Lower leg skin (tissue), 4 donors: ENCODE results near the gene SCG5. TPM values are rescaled to one million over a fixed set of nuclear protein-coding genes. Genes with fewer than 3 reads are reported as not detected.

Experiments used
- DNase-seq, 2 donors: peaks; one replicate each; pipeline ENCODE4 v3.0.0-alpha.2; 2019; ENCODE audit warnings: low spot score in 2 of 2
- H3K4me3 ChIP-seq: fragments of 200-600 bp; sonication (generic); 2 replicates; pipeline ENCODE4 v1.5.1; 2017; ENCODE audit warnings: mild to moderate bottlenecking, low read depth; ENCODE audit not compliant: poor library complexity, severe bottlenecking
- CTCF ChIP-seq, 3 donors: fragments of 450-650 bp; IDR thresholded peaks; one replicate each; pipeline ENCODE4 v1.5.1; 2016; ENCODE audit warnings: antibody characterized with exemption in 3 of 3, mild to moderate bottlenecking in 3 of 3, moderate library complexity in 2 of 3
- POLR2A ChIP-seq, 2 donors: fragments of 450-650 bp; IDR thresholded peaks; one replicate each; pipeline ENCODE4 v1.6.1; 2016 to 2017; ENCODE audit warnings: antibody characterized with exemption in 2 of 2, mild to moderate bottlenecking in 1 of 2, moderate library complexity in 1 of 2
- WGBS, 2 donors: methylation state at CpG; one replicate each; pipeline ENCODE4 v1.1.5; 2018; 5-methylcytosine and 5-hydroxymethylcytosine counted together
- intact Hi-C: fragments of 100-400 bp; cut with DNase I; formaldehyde crosslinking; loops from one replicate; pipeline ENCODE4 v1.15.0; 2023; ENCODE audit warnings: low total_unique reads
- total RNA-seq, 4 donors: library from RNA; depleted of rRNA; stranded (reverse); fragments of >200 nt; gene quantifications; one replicate each; pipeline ENCODE4 v1.1.0, GENCODE V29; 2016

The SCG5 gene
- total RNA-seq, 4 donors from 2014 or later, result 0.61 to 1.9 (median 1.1) TPM

GRCh38 chr15:32649342-32649741 lies 7.8 kb downstream of the SCG5 start:
- DNase-seq, result no peak
- H3K4me3 ChIP-seq, result no peak overlapping the region
- TF ChIP-seq CTCF (IDR thresholded peaks at IDR 0.05) (no peak), POLR2A (IDR thresholded peaks at IDR 0.05) (no peak)
- 67 to 69% methylated on average over 5 of the region's 5 CpGs for WGBS, 2 donors
- intact Hi-C loops, result no loop called here

- intact Hi-C loops, result loop anchor here (10.0 kb wide), 1 partner anchor 483 kb away; no protein-coding TSS in a partner anchor
- no peak for DNase-seq
- WGBS, 2 donors, result 34 to 48% methylated on average over 6 of the region's 6 CpGs
- H3K4me3 ChIP-seq, result no peak overlapping the region
- TF ChIP-seq POLR2A (IDR thresholded peaks at IDR 0.05), result no peak
- no peak for TF ChIP-seq CTCF (IDR thresholded peaks at IDR 0.05)
Observed at GRCh38 chr15:32651229-32651837, 9.8 kb downstream of the SCG5 start.

- DNase-seq, result no peak
- intact Hi-C loops, result loop anchor here (10.0 kb wide), 1 partner anchor 483 kb away; no protein-coding TSS in a partner anchor
- 74 to 75% methylated on average over 3 of the region's 3 CpGs for WGBS, 2 donors
- H3K4me3 ChIP-seq, result no peak overlapping the region
- TF ChIP-seq CTCF (IDR thresholded peaks at IDR 0.05), result no peak
Observed at GRCh38 chr15:32652178-32652577, 10.7 kb downstream of the SCG5 start.

GRCh38 chr15:32656091-32656490 lies 14.6 kb downstream of the SCG5 start:
- no peak overlapping the region for H3K4me3 ChIP-seq
- intact Hi-C loops, result loop anchor here (10.0 kb wide), 1 partner anchor 479 kb away; no protein-coding TSS in a partner anchor
- WGBS, 2 donors, result 51 to 62% methylated on average over 4 of the region's 4 CpGs
- DNase-seq, result no peak
- no peak for TF ChIP-seq CTCF (IDR thresholded peaks at IDR 0.05)

GRCh38 chr15:32656496-32656895 lies 15.0 kb downstream of the SCG5 start:
- no peak overlapping the region for H3K4me3 ChIP-seq
- TF ChIP-seq CTCF (IDR thresholded peaks at IDR 0.05) (no peak), POLR2A (IDR thresholded peaks at IDR 0.05) (no peak)
- no peak for DNase-seq
- WGBS, 2 donors, result 88 to 92% methylated on average over 9 of the region's 9 CpGs
- intact Hi-C loops, result loop anchor here (10.0 kb wide), 1 partner anchor 478 kb away; no protein-coding TSS in a partner anchor
